HS-5 (cell line): Measurements from ENCODE around the gene SMYD3.

Source experiments
- DNase-seq: peaks from one replicate; pipeline ENCODE4 v3.0.0-alpha.2; 2012; ENCODE audit warnings: low read depth

Gene SMYD3

GRCh38 chr1:245871915-245872314 is 635.2 kb downstream of the SMYD3 start:
- peak; percentile 68 for DNase-seq

- no peak for DNase-seq
Observed at GRCh38 chr1:245871191-245871590, 635.9 kb downstream of the SMYD3 start.

GRCh38 chr1:245870698-245871097 is 636.4 kb downstream of the SMYD3 start:
- DNase-seq, result no peak

GRCh38 chr1:245869847-245870246 is 637.2 kb downstream of the SMYD3 start:
- DNase-seq, result no peak

- no peak for DNase-seq
Observed at GRCh38 chr1:245867738-245868137, 639.3 kb downstream of the SMYD3 start.

- no peak for DNase-seq
Observed at GRCh38 chr1:245864872-245865271, 642.2 kb downstream of the SMYD3 start.

- no peak for DNase-seq
Observed at GRCh38 chr1:245863566-245864184, 643.4 kb downstream of the SMYD3 start.

- no peak for DNase-seq
Observed at GRCh38 chr1:245862812-245863540, 644.1 kb downstream of the SMYD3 start.

GRCh38 chr1:245860657-245861544 is 646.2 kb downstream of the SMYD3 start:
- DNase-seq, result no peak

- DNase-seq, result no peak
Observed at GRCh38 chr1:245859493-245860114, 647.5 kb downstream of the SMYD3 start.

GRCh38 chr1:245858722-245859492 is 648.2 kb downstream of the SMYD3 start:
- no peak for DNase-seq

GRCh38 chr1:245858022-245858721 is 648.9 kb downstream of the SMYD3 start:
- no peak for DNase-seq

GRCh38 chr1:245856944-245857531 is 650.0 kb downstream of the SMYD3 start:
- no peak for DNase-seq

GRCh38 chr1:245855846-245856730 is 651.0 kb downstream of the SMYD3 start:
- no peak for DNase-seq

GRCh38 chr1:245853291-245853690 is 653.8 kb downstream of the SMYD3 start:
- DNase-seq, result no peak

GRCh38 chr1:245843101-245843500 is 664.0 kb downstream of the SMYD3 start:
- no peak for DNase-seq

GRCh38 chr1:245842106-245842505 is 665.0 kb downstream of the SMYD3 start:
- no peak for DNase-seq

GRCh38 chr1:245840971-245841370 is 666.1 kb downstream of the SMYD3 start:
- no peak for DNase-seq

GRCh38 chr1:245837718-245838117 is 669.4 kb downstream of the SMYD3 start:
- DNase-seq, result no peak
